ENCODE measurements around the gene ROCK2. TPM values are rescaled to one million over a fixed set of nuclear protein-coding genes. Genes with fewer than 3 reads are reported as not detected.

The ROCK2 gene
- polyA plus RNA-seq, 1 donor: 51.6 TPM

GRCh38 chr2:11154016-11154922 lies 190.2 kb downstream of the ROCK2 start:
- no peak for DNase-seq (ENCODE audit: low read depth)

GRCh38 chr2:11152591-11152990 lies 191.8 kb downstream of the ROCK2 start:
- DNase-seq (ENCODE audit: low read depth): no peak

GRCh38 chr2:11147263-11147662 lies 197.2 kb downstream of the ROCK2 start:
- no peak for DNase-seq (ENCODE audit: low read depth)

- no peak for DNase-seq (ENCODE audit: low read depth)
Measured at GRCh38 chr2:11146076-11146475, 198.4 kb downstream of the ROCK2 start.

- no peak for DNase-seq (ENCODE audit: low read depth)
Measured at GRCh38 chr2:11145350-11145749, 199.1 kb downstream of the ROCK2 start.

- DNase-seq (ENCODE audit: low read depth): no peak
Measured at GRCh38 chr2:11144738-11145079, 199.7 kb downstream of the ROCK2 start.

GRCh38 chr2:11144077-11144737 lies 200.2 kb downstream of the ROCK2 start:
- no peak for DNase-seq (ENCODE audit: low read depth)

- no peak for DNase-seq (ENCODE audit: low read depth)
Measured at GRCh38 chr2:11142987-11143386, 201.4 kb downstream of the ROCK2 start.

- DNase-seq (ENCODE audit: low read depth): no peak
Measured at GRCh38 chr2:11142330-11142729, 202.1 kb downstream of the ROCK2 start.

- no peak for DNase-seq (ENCODE audit: low read depth)
Measured at GRCh38 chr2:11141319-11141718, 203.1 kb downstream of the ROCK2 start.

- DNase-seq (ENCODE audit: low read depth): no peak
Measured at GRCh38 chr2:11140492-11140891, 203.9 kb downstream of the ROCK2 start.

GRCh38 chr2:11134349-11134748 lies 210.1 kb downstream of the ROCK2 start:
- no peak for DNase-seq (ENCODE audit: low read depth)

GRCh38 chr2:11133936-11134320 lies 210.5 kb downstream of the ROCK2 start:
- no peak for DNase-seq (ENCODE audit: low read depth)

GRCh38 chr2:11133238-11133935 lies 211.0 kb downstream of the ROCK2 start:
- DNase-seq (ENCODE audit: low read depth): no peak

GRCh38 chr2:11132036-11132671 lies 212.3 kb downstream of the ROCK2 start:
- DNase-seq (ENCODE audit: low read depth): no peak

- DNase-seq (ENCODE audit: low read depth): no peak
Measured at GRCh38 chr2:11131166-11131920, 213.1 kb downstream of the ROCK2 start.

Other genes with a start within 250 kb of the ROCK2 start
- 10.6 TPM for gene SLC66A3, start 189.2 kb downstream of the ROCK2 start, polyA plus RNA-seq (ENCODE audit: insufficient read length)
- gene E2F6, start 121.5 kb upstream of the ROCK2 start, polyA plus RNA-seq (ENCODE audit: insufficient read length): 20.4 TPM
- 10.2 TPM for gene GREB1, start 189.4 kb upstream of the ROCK2 start, polyA plus RNA-seq (ENCODE audit: insufficient read length)

Measured in forelimb muscle (tissue), 1 donor.